Prostate gland (tissue), 2 donors: ENCODE data around the gene TXNRD2.

ENCODE experiments used
- CTCF ChIP-seq, 4 experiments: fragments of 200-600 bp in 2 of 4; fragments of 450-650 bp in 2 of 4; sonication (generic) in 2 of 4; IDR thresholded peaks; 1 replicate in 3 of 4; 2 replicates in 1 of 4; pipeline ENCODE4 v1.5.1; 2016 to 2019; ENCODE audit warnings: antibody characterized with exemption in 4 of 4, mild to moderate bottlenecking in 2 of 4, moderate library complexity in 2 of 4
- POLR2A ChIP-seq: fragments of 450-650 bp; IDR thresholded peaks from one replicate; pipeline ENCODE4 v1.6.1; 2016; ENCODE audit warnings: antibody characterized with exemption, mild to moderate bottlenecking

- TF ChIP-seq POLR2A (no peak), CTCF (IDR thresholded peaks at IDR 0.05) (no peak)
Measured at GRCh38 chr22:19972251-19972650, 30.6 kb upstream of the TXNRD2 start.
